DMS79 treated with DMSO at 0.1 percent for 48 hours (cell line): ENCODE results near the gene LLCFC1.
"Not testable (repeated sequence)": the region's sequence is repeated elsewhere in the genome, so short reads cannot be mapped to it uniquely, and the experiment has no call there.

Source experiments
- DNase-seq: peaks from one replicate; lab custom pipeline; 2025; lab: John Stamatoyannopoulos, UW

Gene LLCFC1

DNA sequence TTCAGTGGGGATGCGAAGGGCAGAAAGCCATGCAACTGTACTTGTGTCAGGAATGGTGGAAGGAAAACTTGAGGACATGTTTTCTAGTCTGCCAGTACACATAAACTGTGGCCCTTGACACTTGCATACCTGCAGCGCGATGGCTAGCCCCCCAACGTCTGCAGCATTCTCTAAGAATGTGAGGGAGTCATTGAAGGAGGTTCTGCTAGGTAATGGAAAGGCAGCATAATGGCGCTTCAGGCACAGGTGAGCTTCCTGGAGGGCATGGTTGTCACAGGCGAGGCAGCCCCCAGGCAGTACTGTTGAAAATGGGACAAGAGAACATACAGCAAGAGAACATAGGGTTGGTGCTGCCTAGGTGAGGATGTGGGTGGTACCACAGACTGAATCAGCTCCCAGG, 3.5 kb downstream of the LLCFC1 start:
- DNase-seq = no peak

DNA sequence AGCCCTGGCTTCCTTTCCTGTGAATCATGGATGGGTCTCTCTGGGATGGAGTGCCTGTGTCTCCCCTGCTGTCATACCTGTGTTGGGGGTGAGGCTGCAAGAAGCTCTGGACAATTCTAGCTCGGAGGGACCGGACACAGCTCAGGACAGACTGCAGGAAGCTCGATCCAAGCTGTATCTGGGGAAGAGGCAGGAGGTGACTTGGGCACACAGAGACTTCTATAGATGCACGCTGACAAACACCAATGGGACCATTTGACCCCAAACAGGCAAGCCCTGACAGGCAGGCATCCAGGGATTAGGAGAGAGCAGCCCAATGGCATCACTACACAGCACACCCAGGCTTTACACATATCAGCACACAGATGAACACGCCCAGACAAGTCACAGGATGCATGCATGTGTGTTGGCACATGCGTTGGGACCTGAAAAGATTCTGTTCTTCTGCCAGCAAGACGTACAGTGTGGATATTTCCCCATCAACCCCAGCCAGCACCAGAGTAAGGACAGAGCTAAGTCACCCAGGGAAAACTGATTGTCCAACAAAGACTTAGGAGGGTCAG, 4.5 kb downstream of the LLCFC1 start:
- no peak for DNase-seq

DNA sequence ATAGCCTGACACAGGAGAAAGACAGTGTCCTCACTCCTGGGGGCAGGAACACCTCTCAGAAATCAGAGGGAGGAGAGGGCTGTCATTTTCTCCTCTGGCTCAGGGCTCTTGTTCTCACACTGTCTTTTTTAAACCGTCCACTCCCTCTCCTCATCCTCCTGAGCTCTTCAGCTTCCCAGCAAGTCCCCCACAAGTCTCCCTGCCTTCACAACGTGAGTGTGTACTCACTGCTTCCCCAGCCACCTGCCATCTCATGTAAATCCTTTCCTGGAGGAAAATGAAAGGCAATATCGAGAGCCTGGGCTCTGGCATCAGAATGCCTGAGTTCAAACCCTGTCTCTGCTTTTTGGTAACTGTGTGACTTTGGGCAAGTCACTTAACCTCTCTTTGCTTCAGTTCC, 5.7 kb downstream of the LLCFC1 start:
- DNase-seq = no peak

DNA sequence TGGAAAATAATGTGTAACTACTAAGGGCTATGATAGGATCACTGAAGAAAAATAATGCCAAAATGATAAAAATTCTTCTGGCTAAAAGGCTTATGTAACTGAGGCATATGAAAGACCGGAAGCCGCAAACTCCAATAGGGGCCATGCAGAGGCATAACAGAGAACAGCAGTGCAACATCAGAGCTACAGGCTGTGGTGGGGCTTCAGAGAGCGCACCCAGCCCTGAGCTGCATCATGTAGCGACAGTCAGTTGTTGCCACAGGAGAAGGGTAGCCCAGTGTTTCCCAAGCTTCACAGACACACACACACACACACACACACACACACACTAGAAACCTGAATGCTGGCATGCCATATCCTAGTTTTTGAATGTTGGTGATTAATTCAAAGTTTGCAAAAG, 9.3 kb downstream of the LLCFC1 start:
- no peak for DNase-seq

DNA sequence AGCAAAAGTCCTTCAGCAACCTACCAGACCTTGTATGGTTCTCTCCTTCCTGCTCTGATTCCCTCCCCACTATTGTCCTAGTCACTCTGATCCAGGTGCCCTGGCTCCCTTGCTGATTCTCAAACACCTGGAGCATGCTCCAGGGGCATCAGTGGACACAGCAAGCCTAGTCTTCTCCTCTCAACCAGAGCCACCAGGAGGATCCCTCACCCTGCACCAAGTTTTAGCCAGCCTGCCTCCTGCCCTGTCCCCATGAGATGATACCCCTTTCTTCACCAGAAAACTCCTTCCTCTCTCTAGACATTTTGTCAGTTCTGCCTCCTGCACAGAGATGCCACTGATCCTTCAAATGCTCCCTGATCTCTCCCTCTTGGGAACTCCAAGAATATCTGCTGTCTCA, 11.0 kb downstream of the LLCFC1 start:
- DNase-seq = no peak

DNA sequence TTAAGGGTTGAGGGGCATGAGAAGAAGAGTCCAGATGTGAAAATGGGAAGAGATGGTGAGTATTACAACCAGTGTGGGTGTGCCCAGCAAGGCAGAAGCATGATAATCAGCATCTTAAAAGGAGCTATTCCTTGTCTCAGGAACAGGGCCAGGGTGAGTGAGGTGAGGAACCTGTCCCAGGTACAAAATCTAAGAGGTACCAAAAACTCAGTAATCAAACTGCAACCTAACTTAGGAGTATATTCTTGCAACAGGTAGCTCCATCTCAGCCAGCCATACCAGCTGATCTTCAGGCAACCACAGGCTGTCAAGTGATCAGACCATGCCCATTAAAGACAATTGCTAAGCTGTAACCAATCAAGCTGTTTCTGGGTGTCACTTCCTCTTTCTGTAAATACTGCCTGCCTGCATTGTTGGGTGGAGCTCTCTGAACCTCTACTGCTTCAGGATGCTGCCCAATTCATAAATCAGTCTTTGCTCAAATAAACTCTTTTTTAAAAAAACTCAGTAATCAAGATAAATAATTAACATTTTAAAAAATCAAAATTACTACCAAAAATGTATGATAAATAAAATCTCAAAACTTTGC, 15.5 kb downstream of the LLCFC1 start:
- no peak for DNase-seq

DNA sequence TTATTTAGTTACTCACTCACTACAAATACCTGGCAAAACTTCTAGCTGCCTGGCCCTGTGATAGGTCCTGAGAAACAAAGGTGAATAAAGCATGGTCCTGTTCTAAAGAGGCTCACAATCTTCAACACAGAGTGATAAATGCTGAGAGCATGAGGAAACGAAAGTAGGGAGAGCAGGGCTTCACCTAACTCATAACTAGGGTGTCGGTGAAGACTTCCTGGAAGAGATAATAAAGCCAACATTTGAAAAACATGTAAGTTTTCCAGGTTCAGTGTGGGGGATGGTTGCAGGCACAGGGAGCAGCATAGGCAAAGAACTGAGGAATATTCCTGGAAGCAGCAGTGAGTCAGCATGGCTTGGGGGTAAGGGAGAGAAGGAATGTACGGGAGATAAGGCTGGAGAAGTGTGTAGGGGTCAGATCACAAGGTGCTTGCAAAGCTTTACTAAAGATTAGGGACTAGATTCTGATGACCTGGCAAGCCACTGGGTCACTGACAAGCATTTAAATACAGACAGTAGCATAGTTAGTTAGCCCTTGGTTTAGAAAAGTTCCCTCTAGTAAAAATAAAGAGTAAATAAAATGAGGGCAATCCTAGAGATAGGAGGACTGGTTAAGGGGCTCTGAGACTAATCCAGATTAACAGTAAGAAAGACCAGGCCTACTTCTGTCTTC, 17.8 kb downstream of the LLCFC1 start:
- DNase-seq = no peak

DNA sequence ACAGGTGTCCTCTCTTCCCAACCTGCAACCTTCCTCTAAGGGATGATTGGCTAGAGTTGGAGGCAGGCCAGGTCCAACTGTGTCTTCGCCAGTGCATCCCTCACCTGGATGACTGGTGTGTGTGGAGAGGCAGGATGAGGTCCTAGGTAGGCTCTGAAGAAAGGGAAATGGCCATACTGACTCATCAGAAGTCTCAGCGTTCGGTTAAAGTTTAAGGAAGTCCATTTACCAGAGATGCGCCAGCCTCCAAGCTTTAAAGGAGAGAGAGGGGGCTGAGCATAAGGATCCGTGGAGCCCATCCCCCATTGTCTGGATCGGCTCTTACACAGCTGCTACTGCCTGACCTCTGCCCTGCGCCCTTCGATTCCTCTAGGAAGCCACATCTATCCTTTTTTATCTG, 18.4 kb downstream of the LLCFC1 start:
- DNase-seq = no peak

DNA sequence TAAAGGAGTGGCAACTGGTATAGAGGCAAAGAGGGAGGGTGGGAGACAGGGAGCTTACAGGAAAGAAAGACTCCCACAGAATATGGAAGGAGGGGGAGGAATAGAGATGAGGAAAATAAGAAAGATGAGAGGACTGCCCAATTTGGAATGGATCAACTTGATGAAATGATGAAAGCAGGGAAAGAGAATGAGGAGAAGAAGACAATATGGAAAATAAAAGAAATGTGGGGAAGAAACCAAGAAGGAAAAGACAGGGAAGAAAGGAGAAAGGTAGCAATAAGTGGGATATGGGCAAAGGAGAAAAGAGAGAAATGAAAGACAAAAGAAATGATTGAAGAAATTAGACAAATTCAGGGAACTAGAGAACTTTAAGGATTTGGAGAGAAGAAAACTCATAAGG, 19.9 kb downstream of the LLCFC1 start:
- no peak for DNase-seq

DNA sequence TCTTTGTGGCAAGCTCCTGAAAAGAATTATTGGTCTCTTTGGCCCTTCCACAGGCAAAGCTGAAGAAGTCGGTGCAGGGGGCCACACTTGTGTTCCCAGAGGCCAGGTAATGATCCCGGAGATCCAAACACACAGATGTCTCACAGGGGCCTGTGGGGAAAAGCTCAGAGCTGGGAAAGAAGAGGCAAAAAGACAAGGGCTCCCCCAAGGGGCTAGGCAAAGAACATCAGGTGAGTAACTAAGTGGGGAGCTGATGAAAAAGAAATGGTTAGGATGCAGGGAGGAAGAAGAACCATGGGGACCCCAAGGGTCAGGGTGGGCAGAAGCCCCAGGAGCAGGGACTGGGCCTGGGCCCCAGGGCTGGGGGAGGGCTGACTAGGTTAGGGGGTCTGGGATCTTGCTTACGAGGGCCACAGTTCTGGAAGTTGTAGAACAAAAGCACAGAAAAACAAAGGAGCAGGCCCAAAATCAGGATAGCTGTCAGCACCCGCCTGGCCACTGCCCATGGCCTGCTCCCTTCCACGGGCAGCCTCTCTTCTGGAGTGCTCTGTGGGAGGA, 21.8 kb downstream of the LLCFC1 start:
- DNase-seq = no peak

DNA sequence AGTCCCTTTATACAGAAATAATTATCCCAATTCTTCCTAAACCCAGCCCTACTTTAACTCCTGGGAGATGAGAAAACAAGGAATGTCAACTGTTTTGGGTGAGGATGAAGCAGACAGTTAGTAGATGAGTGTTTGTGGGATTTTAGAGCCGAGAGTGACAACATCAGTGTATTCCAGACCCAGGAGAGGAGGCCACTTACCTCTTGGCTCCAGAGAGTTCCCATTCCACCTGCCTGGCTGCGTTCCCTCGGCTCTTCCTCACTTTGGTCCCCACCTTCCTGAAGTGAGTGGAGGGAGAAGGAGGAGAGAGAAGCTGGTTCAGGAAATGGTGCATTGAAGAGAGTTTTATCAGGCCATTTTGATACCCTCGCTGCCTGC, 22.3 kb downstream of the LLCFC1 start:
- DNase-seq = no peak

DNA sequence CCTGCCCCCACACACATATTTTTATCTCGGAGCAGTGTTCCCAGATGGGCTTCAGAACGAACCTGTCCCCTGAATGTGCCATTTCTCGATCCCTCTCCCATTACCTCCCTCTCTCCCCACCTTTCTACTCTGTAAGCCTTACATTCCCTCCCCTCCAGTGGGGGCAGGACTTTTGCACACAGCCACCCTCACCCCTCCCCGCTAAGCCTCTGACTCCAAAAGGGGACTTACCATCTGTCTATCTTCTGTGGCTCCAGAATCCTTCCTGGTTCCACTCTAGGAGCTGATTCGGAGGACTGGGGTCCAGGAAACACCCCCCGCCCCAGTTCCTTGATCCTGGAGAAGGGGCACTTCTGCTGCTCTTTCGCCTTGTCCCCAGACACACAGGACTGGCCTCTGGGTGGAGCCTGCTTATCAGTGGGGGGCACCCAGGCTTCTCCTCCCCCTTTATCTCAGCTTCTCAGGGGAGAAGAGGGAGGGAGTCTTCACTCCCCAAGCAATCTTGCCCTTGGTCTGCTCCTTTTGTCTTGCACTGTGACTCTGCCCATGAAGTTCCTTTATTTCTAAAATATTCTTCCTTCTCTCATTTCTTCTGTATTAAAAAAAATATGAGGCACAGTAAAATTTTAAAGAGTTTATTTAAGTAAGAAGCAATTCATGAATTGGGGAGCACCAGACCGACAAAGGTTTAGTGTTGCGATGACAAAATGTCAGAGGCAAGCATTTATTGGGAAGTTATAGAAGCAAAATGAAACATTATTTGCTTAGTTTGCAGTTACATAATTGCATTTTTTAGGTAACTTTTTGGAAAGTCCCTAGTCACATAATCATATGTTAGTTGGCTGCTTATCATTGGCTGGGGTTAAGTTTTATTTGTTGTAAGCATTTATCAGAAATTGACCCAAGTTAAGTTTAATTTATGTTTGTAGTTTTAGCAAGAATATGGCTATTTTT, 23.0 kb downstream of the LLCFC1 start, which contains the start of gene KEL:
Gene KEL, minus strand, starts transcription at position 391 of the 954 bp plus-strand sequence. Its CDS starts 157 bp downstream, at position 234.
- no peak for DNase-seq

DNA sequence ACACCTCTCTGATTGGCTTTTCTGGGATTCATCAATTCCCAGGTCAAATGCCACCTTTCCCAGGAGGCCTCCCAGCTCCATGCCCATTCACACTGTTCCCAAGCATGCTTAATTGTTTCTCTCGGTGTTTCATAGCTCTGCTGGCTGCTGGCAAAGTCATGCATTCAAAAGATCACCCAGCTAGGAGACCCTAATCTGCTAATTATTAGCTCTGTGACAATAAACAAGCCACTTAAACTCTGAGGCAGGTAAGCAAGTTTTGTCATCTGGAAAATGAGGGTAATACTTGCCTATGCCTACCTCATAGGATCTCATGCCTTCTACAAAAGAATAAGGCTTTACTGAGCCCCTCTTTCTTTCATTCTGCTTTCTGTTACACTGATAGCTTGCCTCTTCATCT, 23.7 kb downstream of the LLCFC1 start:
- no peak for DNase-seq

DNA sequence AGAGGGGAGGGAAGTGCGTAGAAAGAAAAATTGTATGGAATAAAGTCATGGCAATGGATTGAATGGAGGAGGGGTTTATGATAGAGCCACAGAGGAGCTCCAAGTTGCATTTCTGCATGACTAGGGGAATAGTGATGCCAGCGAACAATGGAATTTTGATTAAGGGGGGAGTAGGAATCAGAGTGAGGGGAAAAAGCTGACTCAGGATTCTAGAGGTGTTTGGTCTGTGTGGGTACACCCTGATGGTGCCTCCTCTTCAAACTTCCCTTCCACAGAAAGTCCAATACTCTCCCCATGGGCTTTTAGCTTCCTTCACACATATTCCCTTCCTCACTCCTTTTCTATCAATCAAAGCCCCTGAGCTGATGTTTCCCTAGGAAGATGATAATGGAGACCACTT, 24.7 kb downstream of the LLCFC1 start:
- no peak for DNase-seq

DNA sequence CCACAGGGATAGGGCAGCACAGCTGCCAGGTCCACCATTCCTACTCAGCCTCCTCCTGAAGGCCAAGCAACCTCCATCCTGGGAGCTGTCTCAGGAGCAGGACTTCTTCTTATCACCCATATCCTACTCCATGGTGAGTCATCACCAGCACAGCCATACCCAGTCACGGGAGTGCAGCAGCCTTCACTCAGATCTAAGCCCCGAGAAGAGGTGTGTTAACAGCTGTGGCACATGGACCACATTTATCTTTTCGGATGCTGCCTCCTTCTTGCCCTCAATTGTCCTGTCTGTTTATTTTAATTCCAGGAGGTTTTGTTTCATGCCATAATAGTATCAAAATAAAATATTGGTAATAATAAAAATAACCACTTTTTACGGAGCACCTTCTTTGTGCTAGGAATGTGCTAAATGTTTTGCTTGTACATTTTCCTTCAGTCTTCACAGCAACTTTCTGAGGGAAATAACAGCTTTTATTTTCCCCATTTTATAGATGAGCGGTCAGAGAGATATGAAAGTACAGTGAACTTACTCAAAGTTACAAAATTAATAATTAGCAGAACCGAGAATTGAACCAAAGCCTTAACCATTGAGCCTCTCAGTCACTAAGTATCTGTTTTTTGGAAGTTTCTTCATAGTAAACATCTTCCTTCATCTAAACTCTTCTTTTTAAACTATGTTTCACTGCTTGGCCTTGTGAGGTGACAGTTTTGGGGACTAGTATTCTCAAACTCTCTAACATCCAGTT, 25.4 kb downstream of the LLCFC1 start:
- no peak for DNase-seq

DNA sequence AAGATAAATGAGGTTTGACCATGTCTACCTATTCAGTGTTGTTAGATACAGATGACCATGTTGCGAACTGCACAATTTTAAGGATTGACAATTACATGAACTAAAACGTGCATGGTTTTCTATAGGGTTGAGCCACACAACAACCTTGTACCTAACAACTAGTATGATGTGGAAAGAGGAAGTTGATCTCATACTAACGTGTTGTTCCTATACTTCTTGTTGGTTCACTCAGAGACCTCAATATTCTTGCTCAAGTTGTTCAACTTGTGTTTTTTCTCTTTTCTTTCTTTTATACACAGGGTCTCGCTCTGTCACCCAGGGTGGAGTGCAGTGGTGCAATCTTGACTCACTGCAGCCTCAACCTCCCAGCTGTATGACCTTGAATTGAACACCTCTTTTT, 28.9 kb downstream of the LLCFC1 start:
- no peak for DNase-seq

DNA sequence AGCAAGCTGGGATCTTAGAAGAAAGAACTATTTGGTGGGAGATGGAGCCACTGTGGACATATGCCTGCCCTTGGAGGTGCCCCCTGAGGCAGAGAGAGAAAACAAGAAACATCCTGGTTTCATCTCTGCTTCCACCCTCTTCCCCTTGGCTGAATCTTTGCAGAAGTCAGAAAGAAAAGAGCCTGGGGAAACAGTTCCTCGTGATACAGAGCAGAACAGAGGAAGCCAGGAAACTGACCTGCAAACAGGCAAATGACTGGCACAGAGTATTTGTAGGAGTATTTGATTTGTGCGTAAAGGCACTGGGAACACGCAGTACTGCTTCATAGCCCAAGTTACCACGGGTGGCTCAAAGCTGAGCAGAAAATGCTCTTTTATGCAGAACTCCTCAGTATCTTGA, 29.9 kb downstream of the LLCFC1 start:
- no peak for DNase-seq

DNA sequence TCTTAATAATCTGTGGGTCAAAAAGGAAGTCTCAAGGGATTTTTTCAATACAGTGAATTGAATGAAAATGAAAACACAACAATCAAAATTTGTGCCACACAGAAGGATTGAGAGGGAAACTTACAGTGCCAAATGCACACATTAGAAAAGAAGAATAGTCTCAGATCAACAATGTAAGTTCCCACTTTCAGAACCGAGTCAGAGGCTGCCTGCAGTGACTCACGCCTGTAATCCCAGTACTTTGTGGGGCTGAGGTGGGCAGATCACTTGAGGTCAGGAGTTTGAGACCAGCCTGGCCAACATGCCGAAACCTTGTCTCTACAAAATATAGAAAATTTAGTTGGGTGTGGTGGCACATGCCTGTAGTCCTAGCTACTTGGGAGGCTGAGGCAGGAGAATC, 35.3 kb downstream of the LLCFC1 start:
- no peak for DNase-seq

DNA sequence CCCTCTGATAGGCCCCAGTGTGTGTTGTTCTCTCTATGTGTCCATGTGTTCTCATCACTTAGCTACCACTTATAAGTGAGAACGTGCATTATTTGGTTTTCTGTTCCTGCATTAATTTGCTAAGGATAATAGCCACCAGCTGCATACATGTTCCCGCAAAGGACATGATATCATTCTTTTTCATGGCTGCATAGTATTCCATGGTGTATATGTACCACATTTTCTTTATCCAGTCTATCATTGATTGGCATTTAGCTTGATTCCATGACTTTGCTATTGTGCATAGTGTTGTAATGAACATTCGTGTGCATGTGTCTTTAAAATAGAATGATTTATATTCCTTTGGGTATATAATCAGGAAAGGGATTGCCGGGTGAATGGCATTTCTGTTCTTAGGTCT, 39.1 kb downstream of the LLCFC1 start:
- DNase-seq = not testable (repeated sequence)

DNA sequence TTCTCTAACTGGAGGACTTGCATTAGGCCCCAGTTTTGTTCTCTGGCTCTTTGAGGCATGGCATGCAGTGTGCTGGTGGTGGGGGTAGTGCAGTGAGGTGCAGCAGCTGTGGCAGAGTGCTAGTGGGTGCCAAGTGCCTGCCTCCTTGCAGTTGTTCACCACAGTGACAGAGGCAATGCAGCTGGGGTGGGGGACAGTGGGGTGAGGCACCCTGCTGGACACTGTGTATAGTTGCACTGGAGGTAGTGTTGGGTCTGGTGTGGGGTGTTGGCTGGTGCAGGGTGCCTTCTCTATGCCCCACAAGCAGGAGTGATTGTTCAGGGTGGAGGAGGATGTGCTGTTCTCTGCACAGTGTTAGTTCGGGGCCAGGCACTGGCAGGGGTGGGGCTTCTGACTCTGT, 44.5 kb downstream of the LLCFC1 start:
- no peak for DNase-seq

DNA sequence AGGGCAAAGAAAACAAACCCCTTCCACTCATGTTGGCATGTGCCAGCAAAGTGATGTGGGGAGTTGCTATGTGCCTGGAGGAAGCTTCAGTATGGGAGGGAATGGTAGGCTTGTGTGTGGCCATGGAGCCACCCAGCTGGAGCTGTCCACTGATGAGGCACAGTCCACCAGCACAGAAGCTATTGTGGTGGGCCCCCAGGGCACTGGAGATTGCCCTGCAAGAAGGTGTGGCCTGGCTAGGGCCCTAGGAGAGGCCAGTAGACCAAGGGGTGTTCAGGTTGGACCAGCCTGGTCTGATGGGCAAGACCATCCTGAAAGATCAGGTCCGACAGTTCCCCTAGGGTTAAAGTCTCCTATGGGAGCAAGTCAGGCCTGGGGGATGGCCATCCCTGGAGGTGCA, 45.0 kb downstream of the LLCFC1 start:
- DNase-seq = no peak
